GM23248 (cell line): ENCODE results near the gene SCLT1. TPM values are rescaled to one million over a fixed set of nuclear protein-coding genes. Genes with fewer than 3 reads are reported as not detected.
"Not testable (repeated sequence)": the region's sequence is repeated elsewhere in the genome, so short reads cannot be mapped to it uniquely, and the experiment has no call there.

Experiments
- DNase-seq: peaks from one replicate; pipeline ENCODE4 v3.0.0-alpha.2; 2015
- H2AFZ ChIP-seq: fragments of 200-600 bp; sonication (generic); 2 replicates; pipeline ENCODE4 v1.6.1; 2016; ENCODE audit warnings: antibody characterized with exemption
- H3F3A ChIP-seq: fragments of 200-600 bp; sonication (generic); 2 replicates; pipeline ENCODE4 v1.6.1; 2016; ENCODE audit warnings: mild to moderate bottlenecking, antibody characterized with exemption, mixed run types; ENCODE audit not compliant: insufficient read depth
- H3K27ac ChIP-seq: fragments of 200-600 bp; sonication (generic); 2 replicates; pipeline ENCODE4 v1.5.1; 2016; ENCODE audit warnings: mild to moderate bottlenecking
- H3K27me3 ChIP-seq: fragments of 200-600 bp; sonication (generic); replicated peaks from 2 replicates; pipeline ENCODE4 v1.6.1; 2016; ENCODE audit warnings: mild to moderate bottlenecking; ENCODE audit not compliant: insufficient read depth
- H3K36me3 ChIP-seq: fragments of 200-600 bp; sonication (generic); 2 replicates; pipeline ENCODE4 v1.6.1; 2016; ENCODE audit warnings: low read depth, mild to moderate bottlenecking
- H3K4me1 ChIP-seq: fragments of 200-600 bp; sonication (generic); 2 replicates; pipeline ENCODE4 v1.6.1; 2016; ENCODE audit warnings: mild to moderate bottlenecking; ENCODE audit not compliant: insufficient read depth
- H3K4me2 ChIP-seq: fragments of 200-600 bp; sonication (generic); one replicate; pipeline ENCODE4 v1.6.1; 2016; ENCODE audit warnings: mild to moderate bottlenecking; ENCODE audit not compliant: unreplicated experiment
- H3K4me3 ChIP-seq: fragments of 200-600 bp; sonication (generic); 2 replicates; pipeline ENCODE4 v1.5.1; 2016; ENCODE audit warnings: mild to moderate bottlenecking
- H3K79me2 ChIP-seq: fragments of 200-600 bp; sonication (generic); 2 replicates; pipeline ENCODE4 v1.6.1; 2016; ENCODE audit warnings: mild to moderate bottlenecking; ENCODE audit not compliant: insufficient read depth
- H3K9ac ChIP-seq: fragments of 200-600 bp; sonication (generic); 2 replicates; pipeline ENCODE4 v1.6.1; 2016; ENCODE audit warnings: mild to moderate bottlenecking
- H3K9me2 ChIP-seq: fragments of 200-600 bp; sonication (generic); 2 replicates; pipeline ENCODE4 v1.6.1; 2016; ENCODE audit warnings: mixed run types, mild to moderate bottlenecking, moderate library complexity; ENCODE audit not compliant: insufficient read depth
- H3K9me3 ChIP-seq: fragments of 200-600 bp; sonication (generic); one replicate; pipeline ENCODE4 v1.6.1; 2017; ENCODE audit warnings: low read depth
- H4K20me1 ChIP-seq: fragments of 200-600 bp; sonication (generic); 2 replicates; pipeline ENCODE4 v1.6.0; 2016; ENCODE audit not compliant: insufficient read depth
- EZH2 ChIP-seq: fragments of 200-600 bp; sonication (generic); IDR thresholded peaks from 2 replicates; pipeline ENCODE4 v1.6.1; 2018; ENCODE audit warnings: antibody characterized with exemption, mild to moderate bottlenecking; ENCODE audit not compliant: insufficient read depth, poor library complexity, severe bottlenecking
- EZH2phosphoT487 ChIP-seq: fragments of 200-600 bp; sonication (generic); IDR thresholded peaks from 2 replicates; pipeline ENCODE4 v1.6.1; 2018; ENCODE audit warnings: antibody characterized with exemption, moderate library complexity, mild to moderate bottlenecking, low read depth; ENCODE audit not compliant: insufficient read depth
- whole genome bisulfite sequencing, 2 experiments: methylation state at CpG; one replicate each; pipeline ENCODE4 v1.1.6; 2015 to 2017; ENCODE audit warnings: low lambda C conversion rate in 2 of 2, low coverage in 1 of 2; ENCODE audit errors: missing lambda C conversion rate in 2 of 2; 5-methylcytosine and 5-hydroxymethylcytosine counted together
- in situ Hi-C: fragments of 300-500 bp; cut with MboI; formaldehyde crosslinking; loops from 2 replicates; pipeline ENCODE4 v1.15.0; 2020
- polyA plus RNA-seq: library from polyadenylated mRNA; unstranded; fragments of >200 nt; fragmentation: Nextera tagmentation; extraction: Ambion mirVana; gene quantifications from 2 replicates; pipeline ENCODE4 v1.2.1, GENCODE V29; 2016
- total RNA-seq: library from RNA; depleted of rRNA; stranded (reverse); fragments of >200 nt; shearing (Covaris generic); gene quantifications from 2 replicates; pipeline ENCODE4 v1.2.3, GENCODE V29; 2014

SCLT1 gene
- total and polyA plus RNA-seq, 2 experiments from 2014 or later = 7.3 to 9.0 TPM

- no peak for DNase-seq
- H4K20me1 ChIP-seq = no peaks in the 10 kb centered on the region
- no peaks in the 10 kb centered on the region for H3F3A ChIP-seq
- no peak overlapping the region for H3K9ac ChIP-seq
- H3K4me2 ChIP-seq = no peak overlapping the region
- no peaks in the 10 kb centered on the region for H3K27me3 ChIP-seq
- H3K9me3 ChIP-seq = no peaks in the 10 kb centered on the region
- H3K9me2 ChIP-seq = no peaks in the 10 kb centered on the region
- no peak overlapping the region for H3K4me3 ChIP-seq
- TF ChIP-seq EZH2phosphoT487 = no peak
- TF ChIP-seq EZH2 = no peak
- WGBS, 2 experiments = 23 to 34% methylated on average over 2 of the region's 2 CpGs
- in situ Hi-C loops = no loop called here
- H3K4me1 ChIP-seq = no peaks in the 10 kb centered on the region
- H3K36me3 ChIP-seq = no peaks in the 10 kb centered on the region
- no peak overlapping the region for H3K27ac ChIP-seq
- no peak overlapping the region for H2AFZ ChIP-seq
- H3K79me2 ChIP-seq = no peaks in the 10 kb centered on the region
These were observed 38.0 kb upstream of the SCLT1 start for GRCh38 chr4:129131343-129131742.

- Histone ChIP-seq H3K9ac (no peak overlapping the region), H3K4me3 (no peak overlapping the region), H3K27me3 (no peaks in the 10 kb centered on the region), H3F3A (no peaks in the 10 kb centered on the region), H4K20me1 (no peaks in the 10 kb centered on the region), H3K27ac (no peak overlapping the region), H2AFZ (no peak overlapping the region), H3K79me2 (no peaks in the 10 kb centered on the region), H3K36me3 (no peaks in the 10 kb centered on the region), H3K9me3 (no peaks in the 10 kb centered on the region), H3K4me2 (no peak overlapping the region), H3K9me2 (no peaks in the 10 kb centered on the region), H3K4me1 (no peaks in the 10 kb centered on the region)
- 42 to 53% methylated on average over 2 of the region's 2 CpGs for WGBS, 2 experiments
- in situ Hi-C loops = no loop called here
- TF ChIP-seq EZH2phosphoT487 (no peak), EZH2 (no peak)
- DNase-seq = no peak
These were observed 35.8 kb upstream of the SCLT1 start for GRCh38 chr4:129129143-129129542.

DNA sequence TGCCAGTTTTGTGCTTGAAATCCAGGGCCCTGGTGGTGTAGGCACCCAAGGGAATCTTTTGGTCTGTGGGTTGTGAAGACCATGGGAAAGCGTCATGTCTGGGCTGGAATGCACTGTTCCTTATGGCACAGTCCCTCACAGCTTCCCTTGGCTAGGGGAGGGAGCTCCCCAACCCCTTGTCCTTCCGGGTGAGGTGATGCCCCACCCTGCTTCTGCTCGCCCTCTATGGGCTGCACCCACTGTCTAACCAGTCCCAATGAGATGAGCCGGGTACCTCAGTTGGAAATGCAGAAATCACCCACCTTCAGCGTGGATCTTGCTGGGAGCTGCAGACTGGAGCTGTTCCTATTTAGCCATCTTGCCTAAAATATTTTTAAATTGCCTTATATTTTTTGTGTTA, 33.3 kb upstream of the SCLT1 start:
- H3F3A ChIP-seq, H3K9ac ChIP-seq, H2AFZ ChIP-seq, H3K27ac ChIP-seq, H3K4me3 ChIP-seq, in situ Hi-C loops, H3K79me2 ChIP-seq, H3K4me1 ChIP-seq, H4K20me1 ChIP-seq, H3K27me3 ChIP-seq, H3K9me2 ChIP-seq, H3K9me3 ChIP-seq, DNase-seq, H3K36me3 ChIP-seq, H3K4me2 ChIP-seq: not testable (repeated sequence)
- WGBS, 2 experiments = 52 to 62% methylated on average over 5 of the region's 5 CpGs

- Histone ChIP-seq H4K20me1 (no peaks in the 10 kb centered on the region), H3K79me2 (no peaks in the 10 kb centered on the region), H3F3A (no peaks in the 10 kb centered on the region), H3K4me3 (no peak overlapping the region), H3K9me3 (no peaks in the 10 kb centered on the region), H3K4me1 (no peaks in the 10 kb centered on the region), H3K9me2 (no peaks in the 10 kb centered on the region), H3K4me2 (no peak overlapping the region), H3K27me3 (no peaks in the 10 kb centered on the region), H3K27ac (no peak overlapping the region), H2AFZ (no peak overlapping the region), H3K9ac (no peak overlapping the region), H3K36me3 (no peaks in the 10 kb centered on the region)
- in situ Hi-C loops = no loop called here
- DNase-seq = no peak
- WGBS, 2 experiments = 75% methylated on average over 5 of the region's 5 CpGs
- TF ChIP-seq EZH2 = no peak
- no peak for TF ChIP-seq EZH2phosphoT487
These were observed 24.4 kb upstream of the SCLT1 start for GRCh38 chr4:129117705-129118104.

- Histone ChIP-seq H3K79me2 (no peaks in the 10 kb centered on the region), H3K9me3 (no peaks in the 10 kb centered on the region), H3K4me2 (no peak overlapping the region), H3K27ac (no peak overlapping the region), H3K9ac (no peak overlapping the region), H3F3A (no peaks in the 10 kb centered on the region), H4K20me1 (no peaks in the 10 kb centered on the region), H3K4me1 (no peaks in the 10 kb centered on the region), H2AFZ (no peak overlapping the region), H3K9me2 (no peaks in the 10 kb centered on the region), H3K4me3 (no peak overlapping the region), H3K36me3 (no peaks in the 10 kb centered on the region), H3K27me3 (no peaks in the 10 kb centered on the region)
- WGBS, 2 experiments = 88 to 90% methylated on average over 1 of the region's 1 CpG
- no peak for DNase-seq
- no peak for TF ChIP-seq EZH2phosphoT487
- no peak for TF ChIP-seq EZH2
- in situ Hi-C loops = no loop called here
These were observed 20.6 kb upstream of the SCLT1 start for GRCh38 chr4:129113919-129114318.
